AG04449 (cell line): Measurements from ENCODE around the gene COX7A2.

Source experiments
- CTCF ChIA-PET: fragments of 350-600 bp; formaldehyde crosslinking; extraction: SDS; loops from one replicate; lab custom pipeline; 2021; ENCODE audit warnings: antibody characterized with exemption; lab: Yijun Ruan, JAX
- POLR2A ChIA-PET: fragments of 400-600, 350-600 bp; formaldehyde crosslinking; extraction: SDS; loops from one replicate; lab custom pipeline; 2020; ENCODE audit warnings: antibody characterized with exemption, inconsistent platforms; lab: Yijun Ruan, JAX
- DNase-seq: peaks from one replicate; pipeline ENCODE4 v3.0.0-alpha.2; 2010; ENCODE audit warnings: low read depth, low spot score
- H3K4me3 ChIP-seq: 2 replicates; pipeline ENCODE4 v1.5.1; 2011; ENCODE audit warnings: low read depth, mild to moderate bottlenecking, control low read depth, low read length
- TF ChIP-seq, protein P1 (sequence below): IDR thresholded peaks from one replicate; pipeline ENCODE4 v1.5.1; 2011; ENCODE audit warnings: mild to moderate bottlenecking, moderate library complexity, low read length, control low read depth, inconsistent platforms; ENCODE audit not compliant: insufficient read depth; ENCODE audit errors: missing control alignments

Gene COX7A2

GRCh38 chr6:75266716-75267291 lies 23.2 kb upstream of the COX7A2 start:
- DNase-seq = no peak
- CTCF ChIA-PET = interaction anchor here (0.6 to 4.5 kb wide), 43 partner anchors 9 to 1745 kb away, joined by 3 to 86 read pairs (median 5); partner anchors contain the start of genes COX7A2, EEF1A1, FILIP1 and TMEM30A
- H3K4me3 ChIP-seq = no peak overlapping the region
- POLR2A ChIA-PET = no interaction called here
- TF ChIP-seq, protein P1, sequence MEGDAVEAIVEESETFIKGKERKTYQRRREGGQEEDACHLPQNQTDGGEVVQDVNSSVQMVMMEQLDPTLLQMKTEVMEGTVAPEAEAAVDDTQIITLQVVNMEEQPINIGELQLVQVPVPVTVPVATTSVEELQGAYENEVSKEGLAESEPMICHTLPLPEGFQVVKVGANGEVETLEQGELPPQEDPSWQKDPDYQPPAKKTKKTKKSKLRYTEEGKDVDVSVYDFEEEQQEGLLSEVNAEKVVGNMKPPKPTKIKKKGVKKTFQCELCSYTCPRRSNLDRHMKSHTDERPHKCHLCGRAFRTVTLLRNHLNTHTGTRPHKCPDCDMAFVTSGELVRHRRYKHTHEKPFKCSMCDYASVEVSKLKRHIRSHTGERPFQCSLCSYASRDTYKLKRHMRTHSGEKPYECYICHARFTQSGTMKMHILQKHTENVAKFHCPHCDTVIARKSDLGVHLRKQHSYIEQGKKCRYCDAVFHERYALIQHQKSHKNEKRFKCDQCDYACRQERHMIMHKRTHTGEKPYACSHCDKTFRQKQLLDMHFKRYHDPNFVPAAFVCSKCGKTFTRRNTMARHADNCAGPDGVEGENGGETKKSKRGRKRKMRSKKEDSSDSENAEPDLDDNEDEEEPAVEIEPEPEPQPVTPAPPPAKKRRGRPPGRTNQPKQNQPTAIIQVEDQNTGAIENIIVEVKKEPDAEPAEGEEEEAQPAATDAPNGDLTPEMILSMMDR = peak; percentile 54

GRCh38 chr6:75263401-75263750 lies 19.8 kb upstream of the COX7A2 start:
- no peak for DNase-seq
- no peak overlapping the region for H3K4me3 ChIP-seq
- TF ChIP-seq, protein P1 = no peak
- ChIA-PET POLR2A (no interaction called here), CTCF (interaction anchor here (0.8 to 1.9 kb wide), 5 partner anchors 12 to 283 kb away, joined by 3 to 7 read pairs (median 4); no protein-coding TSS in a partner anchor)

GRCh38 chr6:75262716-75263400 lies 19.3 kb upstream of the COX7A2 start:
- H3K4me3 ChIP-seq = no peak overlapping the region
- CTCF ChIA-PET = interaction anchor here (0.8 to 1.9 kb wide), 7 partner anchors 12 to 284 kb away, joined by 3 to 7 read pairs (median 3); no protein-coding TSS in a partner anchor
- TF ChIP-seq, protein P1 = no peak
- POLR2A ChIA-PET = no interaction called here
- DNase-seq = no peak

GRCh38 chr6:75261299-75261698 lies 17.7 kb upstream of the COX7A2 start:
- TF ChIP-seq, protein P1 = no peak
- H3K4me3 ChIP-seq = no peak overlapping the region
- DNase-seq = no peak
- ChIA-PET POLR2A (no interaction called here), CTCF (interaction anchor here (1.0 to 1.9 kb wide), 7 partner anchors 9 to 266 kb away, joined by 3 to 6 read pairs (median 3); no protein-coding TSS in a partner anchor)

DNA sequence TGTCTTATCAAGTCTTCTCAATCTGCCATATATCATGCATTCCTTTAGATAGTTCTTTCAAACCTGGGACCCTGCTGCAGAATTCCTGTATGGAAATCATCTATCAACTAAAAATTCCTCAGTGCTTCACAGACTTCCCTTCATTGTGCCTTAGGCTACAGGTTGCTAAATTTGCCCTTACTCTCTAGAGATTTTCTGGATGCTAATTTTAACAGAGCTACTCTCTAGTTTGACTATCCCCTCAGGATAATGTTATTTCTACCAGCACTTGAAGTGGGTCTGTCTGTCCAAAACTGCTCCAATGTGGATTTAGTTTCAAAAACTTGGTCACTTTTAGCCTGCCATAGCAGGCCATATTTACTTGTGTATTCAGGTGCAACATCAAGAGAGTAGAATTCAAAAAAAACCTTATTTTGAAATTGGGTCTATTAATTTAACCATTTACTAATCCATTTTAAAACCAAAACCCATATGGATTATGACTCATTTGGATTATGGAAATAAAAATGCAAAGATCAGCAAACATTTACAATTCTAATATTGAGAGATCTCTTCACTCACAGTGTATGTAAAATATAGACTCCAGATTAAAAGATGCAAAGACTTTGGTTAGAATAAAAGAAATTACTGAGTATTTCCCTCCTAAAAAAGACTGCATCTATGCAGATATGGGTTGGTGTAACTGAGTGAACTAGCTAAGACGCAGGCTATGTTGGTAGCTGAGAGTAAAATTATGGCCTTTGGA lies 13.9 kb upstream of the COX7A2 start:
- ChIA-PET POLR2A (no interaction called here), CTCF (interaction anchor here (1.0 to 4.9 kb wide), 9 partner anchors 8 to 289 kb away, joined by 3 to 34 read pairs (median 4); no protein-coding TSS in a partner anchor)
- TF ChIP-seq, protein P1 = no peak
- no peak overlapping the region for H3K4me3 ChIP-seq
- DNase-seq = no peak

DNA sequence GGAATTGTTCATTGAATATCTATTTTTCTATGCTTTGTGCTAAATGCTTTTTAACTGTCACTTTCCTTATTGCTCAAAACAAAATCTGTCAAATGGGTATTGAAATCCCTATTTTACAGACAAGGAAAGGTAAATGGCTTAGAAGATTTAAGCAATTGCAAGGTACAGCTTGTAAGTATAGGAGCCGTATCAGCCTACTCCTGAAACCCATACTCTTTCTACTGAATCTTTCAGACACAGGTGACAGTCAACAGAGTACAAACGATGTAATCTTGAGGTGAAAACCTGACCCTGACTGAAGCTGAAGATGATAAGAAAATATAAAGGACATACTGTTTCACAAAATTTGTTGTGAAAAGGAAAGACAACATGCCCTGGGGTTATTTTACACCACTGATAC lies 7.0 kb upstream of the COX7A2 start:
- no peak overlapping the region for H3K4me3 ChIP-seq
- TF ChIP-seq, protein P1 = no peak
- ChIA-PET POLR2A (no interaction called here), CTCF (interaction anchor here (1.0 to 2.5 kb wide), 4 partner anchors 12 to 278 kb away, joined by 3 to 11 read pairs (median 4); no protein-coding TSS in a partner anchor)
- DNase-seq = no peak
